Spleen (tissue), 7 donors: ENCODE measurements around the gene CCDC192.

Experiments
- CTCF ChIP-seq, 11 experiments: fragments of 200-600 bp in 7 of 11; fragments of 450-650 bp in 4 of 11; sonication (generic) in 4 of 11; IDR thresholded peaks in 8 of 11; conservative IDR thresholded peaks in 3 of 11; 1 replicate in 7 of 11; 2 replicates in 4 of 11; pipeline versions ENCODE4 v1.4.0 to v1.8.0; 2016 to 2021; ENCODE audit warnings: antibody characterized with exemption in 11 of 11, inconsistent platforms in 4 of 11, mild to moderate bottlenecking in 1 of 11
- POLR2A ChIP-seq, 3 donors: fragments of 450-650 bp; IDR thresholded peaks; one replicate each; pipeline ENCODE4 v1.5.1; 2017; ENCODE audit warnings: antibody characterized with exemption in 3 of 3, mild to moderate bottlenecking in 1 of 3
- donor health status: DM: no; HTN: no; CAD: no; lungs with moderate emphysema.
- donor health status: DM: no; HTN: no; CAD: no.
- donor health status: DM: no; HTN: no; CAD: no.

- TF ChIP-seq POLR2A (IDR thresholded peaks at IDR 0.05) (no peak), CTCF (IDR thresholded peaks at IDR 0.05 in 8 of 11, conservative IDR thresholded peaks at IDR 0.05 in 3 of 11) (no peak)
Observed at GRCh38 chr5:127791439-127791838, 88.2 kb downstream of the CCDC192 start.
